ENCODE measurements around the gene PRDM11. TPM values are rescaled to one million over a fixed set of nuclear protein-coding genes. Genes with fewer than 3 reads are reported as not detected.

PRDM11 gene
- total RNA-seq, 1 experiment from 2014 or later = 2.7 TPM

GRCh38 chr11:45209891-45210699 is 63.7 kb downstream of the PRDM11 start:
- DNase-seq (ENCODE audit: low read depth) = no peak

DNA sequence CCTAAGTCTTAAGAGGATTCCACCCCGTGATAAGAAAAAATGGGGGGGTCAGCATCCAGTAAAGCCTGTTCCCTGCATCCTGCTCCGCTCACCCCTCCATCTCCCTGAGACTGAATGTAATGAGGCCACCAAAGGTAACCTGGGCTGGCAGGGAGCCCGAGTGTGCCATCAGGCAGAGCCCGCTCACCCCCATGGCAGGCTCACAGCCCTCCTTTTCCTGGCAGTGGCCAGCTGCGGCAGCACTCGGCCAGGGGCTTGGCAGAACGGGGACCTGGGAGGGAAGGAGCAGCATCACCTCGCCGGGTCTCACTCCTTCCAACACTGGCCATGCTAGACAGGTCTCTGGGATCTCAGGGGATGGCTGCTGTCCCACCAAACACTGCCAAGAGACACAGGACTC is 64.4 kb downstream of the PRDM11 start:
- DNase-seq (ENCODE audit: low read depth) = no peak

GRCh38 chr11:45211732-45212131 is 65.3 kb downstream of the PRDM11 start:
- no peak for DNase-seq (ENCODE audit: low read depth)

DNA sequence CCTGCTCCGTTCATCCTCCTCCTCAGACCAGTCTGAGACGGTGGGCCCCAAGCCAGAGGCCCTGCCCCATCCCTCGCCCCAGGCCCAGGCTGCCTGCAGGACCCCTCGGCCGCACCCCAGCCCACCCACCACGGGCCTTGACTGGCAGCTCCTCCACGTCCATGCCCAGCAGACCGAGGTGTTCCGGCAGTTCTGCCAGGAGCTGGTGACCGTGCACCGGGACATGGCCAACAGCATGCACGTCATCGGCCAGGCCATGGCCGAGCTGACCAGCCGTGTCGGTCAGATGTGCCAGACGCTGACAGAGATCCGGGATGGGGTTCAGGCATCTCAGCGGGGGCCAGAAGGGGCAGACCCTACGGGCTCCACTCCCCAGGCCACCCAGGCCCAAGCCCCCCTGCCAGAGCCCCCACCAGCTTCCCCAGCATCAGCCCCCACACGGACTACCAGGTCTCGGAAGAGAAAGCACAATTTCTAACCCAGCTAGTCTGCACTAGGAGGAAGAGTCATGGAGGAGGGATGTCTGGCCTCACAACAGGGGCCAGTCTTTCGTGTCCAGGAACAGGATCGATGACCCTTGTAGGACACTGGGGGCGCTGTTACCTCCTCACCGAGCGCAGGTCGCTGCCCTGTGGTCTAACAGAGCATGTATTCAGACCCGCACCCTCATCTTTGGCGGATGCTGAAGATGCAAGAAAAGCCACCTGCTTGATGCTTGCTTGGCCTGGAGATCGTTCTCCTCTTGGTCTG is 66.3 kb downstream of the PRDM11 start:
- peak; percentile 8 for DNase-seq (ENCODE audit: low read depth)

DNA sequence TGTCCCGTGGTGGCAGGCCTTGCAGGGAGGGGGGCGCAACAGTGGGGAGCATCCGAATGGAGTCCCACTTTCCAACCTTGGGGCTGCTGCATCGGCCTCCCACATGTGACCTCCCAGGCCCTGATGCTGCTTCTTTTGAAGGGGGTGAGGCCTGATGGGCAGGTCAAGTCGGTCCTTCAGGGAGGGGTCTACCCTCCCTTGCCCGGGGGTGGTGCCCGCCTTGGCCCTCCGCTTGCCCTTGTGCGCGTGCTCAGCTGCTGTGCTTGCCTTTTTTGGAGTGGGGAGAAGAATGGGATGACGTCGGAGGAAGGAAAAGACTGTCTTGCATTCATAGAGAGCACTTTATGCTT is 66.9 kb downstream of the PRDM11 start:
- no peak for DNase-seq (ENCODE audit: low read depth)

GRCh38 chr11:45213717-45214116 is 67.3 kb downstream of the PRDM11 start:
- DNase-seq (ENCODE audit: low read depth) = no peak

DNA sequence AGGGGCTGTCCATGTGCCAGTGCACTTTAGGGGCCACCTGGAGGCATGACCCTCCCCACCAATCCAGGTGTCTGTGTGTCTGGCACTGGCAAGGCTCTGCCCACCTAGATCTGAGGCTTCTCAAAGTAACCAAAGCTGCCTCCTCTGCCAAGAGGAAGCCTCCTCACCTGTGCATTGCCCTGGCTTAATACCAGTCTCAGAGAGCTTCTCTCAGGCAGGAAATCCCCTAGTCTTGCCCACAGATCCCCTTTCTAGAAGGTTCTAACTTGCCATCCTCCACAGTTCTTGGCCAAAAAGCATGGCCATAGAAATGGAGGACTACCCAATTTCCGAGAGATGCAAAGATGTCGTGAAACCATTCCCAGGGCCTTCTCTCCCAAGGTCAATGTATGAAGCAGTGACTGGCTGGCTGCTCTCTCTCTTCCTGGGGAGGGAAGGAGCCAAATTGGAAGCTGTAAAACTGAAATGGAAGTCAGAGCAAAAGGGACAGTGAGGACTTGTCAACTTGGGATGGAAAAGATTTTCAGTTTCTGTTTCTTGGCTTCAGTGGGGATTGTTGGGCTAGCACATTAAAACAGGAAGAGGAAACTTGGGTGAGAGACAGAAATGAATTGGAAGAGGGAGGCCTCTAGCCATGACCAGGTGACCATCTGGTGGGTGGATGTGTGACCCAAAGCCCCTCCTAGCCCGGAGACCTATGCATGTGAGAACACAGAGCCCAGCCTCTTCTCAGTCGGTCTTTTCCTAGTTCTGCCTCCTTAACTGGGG is 68.8 kb downstream of the PRDM11 start:
- no peak for DNase-seq (ENCODE audit: low read depth)

GRCh38 chr11:45216031-45216430 is 69.6 kb downstream of the PRDM11 start:
- no peak for DNase-seq (ENCODE audit: low read depth)

- no peak for DNase-seq (ENCODE audit: low read depth)
These were observed 70.5 kb downstream of the PRDM11 start for GRCh38 chr11:45216901-45217300.

GRCh38 chr11:45217991-45218390 is 71.6 kb downstream of the PRDM11 start:
- DNase-seq (ENCODE audit: low read depth) = no peak

DNA sequence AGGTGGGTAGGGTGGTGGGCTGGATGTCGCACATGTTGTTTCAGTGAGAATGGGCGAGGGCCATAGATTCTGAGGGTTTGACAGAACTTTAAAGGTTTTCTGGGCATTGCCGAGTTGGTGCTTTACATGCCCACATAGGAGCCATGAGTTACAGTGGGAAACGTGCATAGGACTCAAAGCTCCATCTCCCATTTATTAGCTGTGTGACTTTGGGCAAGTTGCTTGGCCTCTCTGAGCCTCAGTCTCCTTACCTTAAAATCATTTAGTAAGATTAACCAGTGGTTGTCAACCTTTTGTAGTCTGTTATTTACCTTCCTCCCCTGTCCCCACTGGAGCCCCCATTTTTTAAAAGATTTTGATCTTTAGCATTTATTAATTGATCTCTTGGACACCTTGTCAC is 72.3 kb downstream of the PRDM11 start:
- DNase-seq (ENCODE audit: low read depth) = no peak

GRCh38 chr11:45219411-45219810 is 73.0 kb downstream of the PRDM11 start:
- no peak for DNase-seq (ENCODE audit: low read depth)

- no peak for DNase-seq (ENCODE audit: low read depth)
These were observed 77.1 kb downstream of the PRDM11 start for GRCh38 chr11:45223496-45223895.

DNA sequence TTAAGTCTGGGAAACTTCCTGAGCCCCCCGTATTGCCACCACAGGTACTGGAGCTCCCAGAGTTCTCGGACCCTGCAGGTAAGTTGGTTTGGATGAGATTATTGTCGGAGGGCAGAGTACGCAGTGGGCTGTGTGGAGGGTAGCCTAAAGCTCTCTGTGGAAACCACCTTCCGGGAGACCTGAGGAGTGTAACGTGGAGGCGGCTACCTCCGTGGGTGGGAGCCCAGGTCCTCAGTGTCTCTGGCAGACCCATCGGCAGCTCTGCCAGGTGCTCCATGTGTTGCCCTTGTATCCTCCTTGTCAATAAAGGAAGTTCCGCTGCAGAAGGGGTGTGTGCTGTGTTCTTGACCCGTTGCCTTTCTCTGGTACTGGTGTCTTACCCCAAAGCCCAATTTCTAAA is 78.3 kb downstream of the PRDM11 start:
- no peak for DNase-seq (ENCODE audit: low read depth)

GRCh38 chr11:45225277-45225676 is 78.8 kb downstream of the PRDM11 start:
- DNase-seq (ENCODE audit: low read depth) = no peak

DNA sequence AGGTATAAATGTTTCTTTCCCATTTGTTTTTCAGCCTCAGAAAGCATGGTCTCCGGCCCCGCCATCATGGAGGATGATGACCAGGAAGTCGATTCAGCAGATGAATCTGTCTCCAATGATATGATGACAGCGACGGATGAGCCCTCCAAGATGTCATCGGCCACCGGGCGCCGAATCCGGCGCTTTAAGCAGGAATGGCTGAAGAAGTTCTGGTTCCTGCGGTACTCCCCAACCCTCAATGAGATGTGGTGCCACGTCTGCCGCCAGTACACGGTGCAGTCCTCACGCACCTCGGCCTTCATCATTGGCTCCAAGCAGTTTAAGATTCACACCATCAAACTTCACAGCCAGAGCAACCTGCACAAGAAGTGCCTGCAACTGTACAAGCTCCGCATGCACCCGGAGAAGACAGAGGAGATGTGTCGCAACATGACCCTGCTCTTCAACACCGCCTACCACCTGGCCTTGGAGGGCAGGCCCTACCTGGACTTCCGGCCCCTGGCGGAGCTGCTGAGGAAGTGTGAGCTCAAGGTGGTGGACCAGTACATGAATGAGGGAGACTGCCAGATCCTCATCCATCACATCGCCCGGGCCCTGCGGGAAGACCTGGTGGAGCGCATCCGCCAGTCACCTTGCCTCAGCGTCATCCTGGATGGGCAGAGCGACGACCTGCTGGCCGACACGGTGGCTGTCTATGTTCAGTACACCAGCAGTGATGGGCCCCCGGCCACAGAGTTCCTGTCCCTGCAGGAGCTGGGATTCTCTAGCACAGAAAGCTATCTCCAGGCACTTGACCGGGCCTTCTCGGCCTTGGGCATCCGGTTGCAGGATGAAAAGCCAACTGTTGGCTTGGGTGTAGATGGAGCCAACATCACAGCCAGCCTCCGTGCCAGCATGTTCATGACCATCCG is 79.8 kb downstream of the PRDM11 start:
- DNase-seq (ENCODE audit: low read depth) = no peak

DNA sequence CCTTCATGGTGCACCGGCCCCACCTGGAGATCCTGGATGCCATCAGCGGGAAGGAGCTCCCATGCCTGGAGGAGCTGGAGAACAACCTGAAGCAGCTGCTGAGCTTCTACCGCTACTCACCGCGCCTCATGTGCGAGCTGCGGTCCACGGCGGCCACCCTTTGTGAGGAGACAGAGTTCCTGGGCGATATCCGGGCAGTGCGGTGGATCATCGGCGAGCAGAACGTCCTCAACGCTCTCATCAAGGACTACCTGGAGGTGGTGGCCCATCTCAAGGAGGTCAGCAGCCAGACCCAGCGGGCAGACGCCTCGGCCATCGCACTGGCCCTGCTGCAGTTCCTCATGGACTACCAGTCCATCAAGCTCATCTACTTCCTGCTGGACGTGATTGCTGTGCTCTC is 80.5 kb downstream of the PRDM11 start:
- no peak for DNase-seq (ENCODE audit: low read depth)

DNA sequence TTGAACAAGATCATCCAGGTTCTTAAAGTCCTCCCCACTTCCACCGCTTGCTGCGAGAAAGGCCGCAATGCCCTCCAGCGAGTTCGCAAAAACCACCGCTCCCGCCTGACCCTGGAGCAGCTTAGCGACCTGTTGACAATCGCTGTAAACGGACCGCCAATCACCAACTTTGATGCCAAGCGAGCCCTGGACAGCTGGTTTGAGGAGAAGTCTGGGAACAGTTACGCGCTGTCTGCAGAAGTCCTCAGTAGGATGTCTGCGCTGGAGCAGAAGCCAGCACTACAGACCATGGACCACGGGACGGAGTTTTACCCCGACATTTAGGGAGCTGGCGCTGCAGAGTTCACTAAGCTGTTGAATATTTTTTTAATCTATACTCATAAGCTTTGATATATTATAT is 81.4 kb downstream of the PRDM11 start:
- no peak for DNase-seq (ENCODE audit: low read depth)

GRCh38 chr11:45229401-45230020 is 83.1 kb downstream of the PRDM11 start:
- DNase-seq (ENCODE audit: low read depth) = no peak

- no peak for DNase-seq (ENCODE audit: low read depth)
These were observed 86.1 kb downstream of the PRDM11 start for GRCh38 chr11:45232341-45233080.

All from Daoy (cell line).